GM12874 (cell line): ENCODE measurements around the gene CATSPER4.

Experiments
- CTCF ChIP-seq: IDR thresholded peaks from 2 replicates; pipeline ENCODE4 v1.5.1; 2011; ENCODE audit warnings: low read depth, mild to moderate bottlenecking, control low read depth, low read length, moderate library complexity; ENCODE audit not compliant: insufficient read depth

CATSPER4 gene

GRCh38 chr1:26161415-26162219, 28.8 kb upstream of the CATSPER4 start:
- TF ChIP-seq CTCF = no peak

- no peak for TF ChIP-seq CTCF
Measured at GRCh38 chr1:26162220-26162709, 28.1 kb upstream of the CATSPER4 start.

- no peak for TF ChIP-seq CTCF
Measured at GRCh38 chr1:26163684-26164035, 26.7 kb upstream of the CATSPER4 start.

GRCh38 chr1:26164036-26164860, 26.2 kb upstream of the CATSPER4 start:
- peak; percentile 60 for TF ChIP-seq CTCF

- TF ChIP-seq CTCF = no peak
Measured at GRCh38 chr1:26164861-26165842, 25.2 kb upstream of the CATSPER4 start.

GRCh38 chr1:26166719-26167281, 23.6 kb upstream of the CATSPER4 start:
- no peak for TF ChIP-seq CTCF
